SU-DHL-6 (cell line): Measurements from ENCODE around the gene MAB21L4.

Source experiments
- H2AFZ ChIP-seq: fragments of 200-600 bp; sonication (generic); 2 replicates; pipeline ENCODE4 v1.6.1; 2014; ENCODE audit warnings: low read depth, mild to moderate bottlenecking, moderate library complexity, mixed read lengths, antibody characterized with exemption, low read length; ENCODE audit not compliant: severe bottlenecking
- H3F3A ChIP-seq: fragments of 200-600 bp; shearing (Covaris generic); 2 replicates; pipeline ENCODE4 v1.6.0; 2016; ENCODE audit warnings: antibody characterized with exemption, mild to moderate bottlenecking; ENCODE audit not compliant: insufficient read depth
- H3K27ac ChIP-seq: fragments of 200-600 bp; sonication (generic); 2 replicates; pipeline ENCODE4 v1.5.1; 2016; ENCODE audit warnings: low read depth, mild to moderate bottlenecking, low read length, moderate library complexity, mixed read lengths
- H3K27me3 ChIP-seq: fragments of 200-600 bp; sonication (generic), shearing (Covaris generic); 2 replicates; pipeline ENCODE4 v1.6.0; 2014; ENCODE audit warnings: mild to moderate bottlenecking, low read length
- H3K36me3 ChIP-seq: fragments of 200-600 bp; sonication (generic); 2 replicates; pipeline ENCODE4 v1.6.1; 2014; ENCODE audit warnings: mild to moderate bottlenecking, low read length, mixed read lengths
- H3K4me2 ChIP-seq: fragments of 300-600, 200-600 bp; shearing (Covaris generic), sonication (generic); 2 replicates; pipeline ENCODE4 v1.6.0; 2014; ENCODE audit warnings: low read length, low read depth, mild to moderate bottlenecking; ENCODE audit not compliant: poor library complexity, severe bottlenecking
- H3K4me3 ChIP-seq: fragments of 200-600 bp; sonication (generic); 2 replicates; pipeline ENCODE4 v1.5.1; 2014; ENCODE audit warnings: antibody characterized with exemption, low read length, mild to moderate bottlenecking, mixed read lengths; ENCODE audit not compliant: insufficient read depth, poor library complexity, severe bottlenecking
- H3K79me2 ChIP-seq: fragments of 200-600 bp; sonication (generic); 2 replicates; pipeline ENCODE4 v1.6.1; 2014; ENCODE audit warnings: mild to moderate bottlenecking, low read length, moderate library complexity; ENCODE audit not compliant: insufficient read depth
- H3K9ac ChIP-seq: fragments of 200-600 bp; sonication (generic); 2 replicates; pipeline ENCODE4 v1.7.0; 2014; ENCODE audit warnings: mild to moderate bottlenecking, low read length
- H3K9me2 ChIP-seq: fragments of 200-600 bp; sonication (generic); replicated peaks from 2 replicates; pipeline ENCODE4 v1.6.1; 2014; ENCODE audit warnings: low read length; ENCODE audit not compliant: insufficient read depth
- H3K9me3 ChIP-seq: fragments of 200-600 bp; sonication (generic); 2 replicates; pipeline ENCODE4 v1.6.1; 2014; ENCODE audit warnings: low read length, mixed read lengths; ENCODE audit not compliant: insufficient read depth
- H4K20me1 ChIP-seq: fragments of 200-600 bp; sonication (generic); 2 replicates; pipeline ENCODE4 v1.6.1; 2014; ENCODE audit warnings: low read depth, mild to moderate bottlenecking, antibody characterized with exemption, low read length, moderate library complexity, mixed read lengths
- EZH2phosphoT487 ChIP-seq: fragments of 200-600 bp; sonication (generic), shearing (Covaris generic); conservative IDR thresholded peaks from 2 replicates; pipeline ENCODE4 v1.6.1; 2018; ENCODE audit warnings: mild to moderate bottlenecking, antibody characterized with exemption, low read length, moderate library complexity, mixed read lengths
- TF ChIP-seq, protein P1 (sequence below): fragments of 200-600 bp; sonication (generic); IDR thresholded peaks from one replicate; pipeline ENCODE4 v1.5.1; 2017; ENCODE audit warnings: antibody characterized with exemption, mild to moderate bottlenecking, low read length, moderate library complexity; ENCODE audit not compliant: insufficient read depth, poor library complexity, severe bottlenecking

The MAB21L4 gene

DNA sequence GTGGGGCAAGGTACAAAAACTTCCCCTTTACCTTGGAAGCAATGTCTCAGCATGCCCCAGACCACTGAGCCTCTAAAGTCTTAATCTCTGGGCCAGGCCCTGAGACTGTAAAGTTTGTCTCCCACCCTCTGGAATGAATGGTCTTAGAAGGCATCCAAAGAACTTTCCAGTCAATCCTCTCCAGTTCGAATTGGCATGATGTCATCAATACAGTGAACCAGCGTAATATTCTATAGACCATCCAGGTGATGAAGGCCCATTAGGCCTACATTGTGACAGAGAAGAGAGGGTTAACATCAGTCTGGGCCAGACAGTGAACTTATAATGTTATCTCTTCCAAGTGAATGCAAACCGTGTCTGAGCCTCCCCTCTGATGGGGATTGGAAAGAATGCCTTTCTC, 11.2 kb downstream of the MAB21L4 start:
- H3K9me3 ChIP-seq = no peaks in the 10 kb centered on the region
- no peak overlapping the region for H3K27ac ChIP-seq
- H3K27me3 ChIP-seq = no peaks in the 10 kb centered on the region
- no peaks in the 10 kb centered on the region for H3K79me2 ChIP-seq
- H2AFZ ChIP-seq = no peak overlapping the region
- H3F3A ChIP-seq = no peaks in the 10 kb centered on the region
- H4K20me1 ChIP-seq = no peaks in the 10 kb centered on the region
- H3K36me3 ChIP-seq = no peaks in the 10 kb centered on the region
- H3K4me2 ChIP-seq = no peak overlapping the region
- no peak overlapping the region for H3K9ac ChIP-seq
- H3K4me3 ChIP-seq = no peak overlapping the region
- H3K9me2 ChIP-seq = no peaks in the 10 kb centered on the region
- TF ChIP-seq EZH2phosphoT487 = no peak
- TF ChIP-seq, protein P1, sequence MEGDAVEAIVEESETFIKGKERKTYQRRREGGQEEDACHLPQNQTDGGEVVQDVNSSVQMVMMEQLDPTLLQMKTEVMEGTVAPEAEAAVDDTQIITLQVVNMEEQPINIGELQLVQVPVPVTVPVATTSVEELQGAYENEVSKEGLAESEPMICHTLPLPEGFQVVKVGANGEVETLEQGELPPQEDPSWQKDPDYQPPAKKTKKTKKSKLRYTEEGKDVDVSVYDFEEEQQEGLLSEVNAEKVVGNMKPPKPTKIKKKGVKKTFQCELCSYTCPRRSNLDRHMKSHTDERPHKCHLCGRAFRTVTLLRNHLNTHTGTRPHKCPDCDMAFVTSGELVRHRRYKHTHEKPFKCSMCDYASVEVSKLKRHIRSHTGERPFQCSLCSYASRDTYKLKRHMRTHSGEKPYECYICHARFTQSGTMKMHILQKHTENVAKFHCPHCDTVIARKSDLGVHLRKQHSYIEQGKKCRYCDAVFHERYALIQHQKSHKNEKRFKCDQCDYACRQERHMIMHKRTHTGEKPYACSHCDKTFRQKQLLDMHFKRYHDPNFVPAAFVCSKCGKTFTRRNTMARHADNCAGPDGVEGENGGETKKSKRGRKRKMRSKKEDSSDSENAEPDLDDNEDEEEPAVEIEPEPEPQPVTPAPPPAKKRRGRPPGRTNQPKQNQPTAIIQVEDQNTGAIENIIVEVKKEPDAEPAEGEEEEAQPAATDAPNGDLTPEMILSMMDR = no peak

DNA sequence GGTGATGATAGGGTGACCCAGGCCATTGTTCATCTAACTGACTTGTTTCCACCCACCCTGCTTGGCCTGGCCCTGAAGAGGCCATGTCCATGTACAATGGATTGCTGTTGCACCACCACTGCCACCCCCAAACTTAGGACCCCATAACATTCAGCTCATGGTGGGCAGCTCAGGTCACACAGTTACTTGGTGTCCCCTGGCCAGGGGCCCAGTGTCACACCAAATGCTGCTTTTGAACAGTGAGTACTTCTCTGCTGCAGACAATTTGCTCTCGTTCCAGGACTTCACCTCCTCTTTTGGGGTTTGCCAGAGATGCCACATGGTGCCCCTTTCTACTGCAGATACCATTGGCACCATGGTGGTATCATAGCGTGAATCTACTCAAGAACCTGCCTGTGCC, 11.7 kb downstream of the MAB21L4 start:
- no peaks in the 10 kb centered on the region for H4K20me1 ChIP-seq

DNA sequence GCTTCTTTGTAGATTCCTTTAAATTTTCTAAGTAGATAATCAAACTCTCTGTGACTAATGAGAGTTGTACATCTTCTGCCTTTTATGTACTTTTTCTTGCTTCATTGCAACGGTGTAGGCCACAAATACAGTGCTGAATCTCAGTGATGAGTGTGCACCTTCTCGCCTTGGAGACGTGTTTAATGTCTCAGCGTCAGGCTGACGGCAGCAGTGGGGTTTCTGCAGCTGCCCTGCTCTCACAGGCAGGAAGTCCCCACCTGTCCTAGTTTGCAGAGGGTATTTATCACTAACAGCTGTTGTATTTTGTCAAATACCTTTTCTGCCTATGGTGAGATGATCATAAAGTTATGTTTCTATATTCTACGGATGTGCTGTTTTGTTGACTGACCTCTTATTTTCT, 14.0 kb downstream of the MAB21L4 start:
- Histone ChIP-seq H3F3A (no peaks in the 10 kb centered on the region), H3K4me2 (no peak overlapping the region), H3K9me3 (no peaks in the 10 kb centered on the region), H3K36me3 (no peaks in the 10 kb centered on the region), H3K9ac (no peak overlapping the region), H3K27ac (no peak overlapping the region), H3K9me2 (no peaks in the 10 kb centered on the region), H3K79me2 (no peaks in the 10 kb centered on the region), H3K4me3 (no peak overlapping the region), H3K27me3 (no peaks in the 10 kb centered on the region), H4K20me1 (no peaks in the 10 kb centered on the region), H2AFZ (no peak overlapping the region)
- TF ChIP-seq, protein P1 = no peak
- no peak for TF ChIP-seq EZH2phosphoT487

More for the DNA sequence above, 11.7 kb downstream of the MAB21L4 start:
- Histone ChIP-seq H3K9ac (no peak overlapping the region), H3K27me3 (no peaks in the 10 kb centered on the region), H3K79me2 (no peaks in the 10 kb centered on the region), H2AFZ (no peak overlapping the region), H3K9me2 (no peaks in the 10 kb centered on the region), H3K4me2 (no peak overlapping the region), H3K9me3 (no peaks in the 10 kb centered on the region), H3K27ac (no peak overlapping the region), H3F3A (no peaks in the 10 kb centered on the region), H3K36me3 (no peaks in the 10 kb centered on the region), H3K4me3 (no peak overlapping the region)
- TF ChIP-seq EZH2phosphoT487 = no peak
- TF ChIP-seq, protein P1 = no peak

DNA sequence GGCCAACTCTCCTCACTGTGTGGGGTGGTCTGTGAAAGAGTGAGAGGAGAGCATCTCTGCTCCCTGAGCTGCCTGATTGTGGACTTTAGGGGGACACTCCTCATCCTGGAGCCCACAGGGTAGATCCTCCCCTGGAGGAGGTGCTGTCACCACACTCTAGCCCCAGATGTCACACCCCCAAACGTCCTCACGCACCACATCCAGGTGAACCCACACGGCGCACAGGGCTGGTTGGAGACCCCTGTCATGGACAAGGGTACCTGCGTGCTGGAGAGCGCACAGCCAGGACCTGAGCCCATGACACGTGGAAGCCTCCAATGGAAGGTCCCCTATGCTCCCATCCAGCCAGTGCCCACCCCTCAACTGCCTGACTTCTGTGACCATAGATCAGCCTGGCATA, 16.9 kb downstream of the MAB21L4 start:
- Histone ChIP-seq H3K4me2 (no peak overlapping the region), H3K9me3 (no peaks in the 10 kb centered on the region), H3K9me2 (no peaks in the 10 kb centered on the region), H3K4me3 (no peak overlapping the region), H3K27me3 (no peaks in the 10 kb centered on the region), H3K36me3 (no peaks in the 10 kb centered on the region), H3K79me2 (no peaks in the 10 kb centered on the region), H3F3A (no peaks in the 10 kb centered on the region), H4K20me1 (no peaks in the 10 kb centered on the region), H3K27ac (no peak overlapping the region), H3K9ac (no peak overlapping the region), H2AFZ (no peak overlapping the region)
- TF ChIP-seq, protein P1 = no peak
- no peak for TF ChIP-seq EZH2phosphoT487
